ENCODE measurements around the gene HDAC4.

GRCh38 chr2:239014458-239015217 is 386.2 kb downstream of the HDAC4 start:
- TF ChIP-seq CTCF (IDR thresholded peaks at IDR 0.05; ENCODE audit: low read length) (no peak), EZH2 (IDR thresholded peaks at IDR 0.05; ENCODE audit: borderline replicate concordance, low read length) (no peak)
